ENCODE data around the gene UBE2O.

Gene UBE2O

GRCh38 chr17:76405967-76406647 is 46.8 kb downstream of the UBE2O start:
- Histone ChIP-seq H3K27ac (ENCODE audit: low read length) (no peak overlapping the region), H3K9me2 (replicated peaks; ENCODE audit: insufficient read depth, low read length) (no peaks in the 10 kb centered on the region), H3K79me2 (ENCODE audit: low read length) (peaks cover 40% of the 10 kb centered on the region), H3K4me1 (ENCODE audit: low read length) (peaks cover 4% of the 10 kb centered on the region; the same call in 1 of the 2 replicates), H4K20me1 (ENCODE audit: insufficient read depth, low read length) (peaks cover 5% of the 10 kb centered on the region; the same call in 1 of the 2 replicates), H3K36me3 (replicated peaks; ENCODE audit: insufficient read depth, low read length) (0 out of 2 replicates have a peak, but pooled peaks cover 3% of the 10 kb centered on the region), H3K4me2 (ENCODE audit: low read depth, low read length) (no peak overlapping the region), H3K9ac (ENCODE audit: low read length) (no peak overlapping the region), H3F3A (ENCODE audit: insufficient read depth, low read length) (no peaks in the 10 kb centered on the region), H3K27me3 (replicated peaks; ENCODE audit: insufficient read depth, low read length) (no peaks in the 10 kb centered on the region), H2AFZ (ENCODE audit: low read length) (no peak overlapping the region), H3K9me3 (replicated peaks; ENCODE audit: insufficient read depth, low read length) (no peaks in the 10 kb centered on the region), H3K4me3 (ENCODE audit: low read length) (no peak overlapping the region)
- no peak for DNase-seq
- TF ChIP-seq CTCF (IDR thresholded peaks at IDR 0.05; ENCODE audit: low read length): no peak
- no peak for TF ChIP-seq EZH2phosphoT487 (IDR thresholded peaks at IDR 0.05; ENCODE audit: low read length)
- TF ChIP-seq EZH2 (optimal IDR thresholded peaks at IDR 0.05; ENCODE audit: low read depth, low read length): no peak

GRCh38 chr17:76405607-76405966 is 47.4 kb downstream of the UBE2O start:
- H3K27ac ChIP-seq (ENCODE audit: low read length): no peak overlapping the region
- H3K9ac ChIP-seq (ENCODE audit: low read length): no peak overlapping the region
- H3K4me2 ChIP-seq (ENCODE audit: low read depth, low read length): no peak overlapping the region
- no peaks in the 10 kb centered on the region for H3K9me2 ChIP-seq (replicated peaks; ENCODE audit: insufficient read depth, low read length)
- H3K27me3 ChIP-seq (replicated peaks; ENCODE audit: insufficient read depth, low read length): no peaks in the 10 kb centered on the region
- no peaks in the 10 kb centered on the region for H3K9me3 ChIP-seq (replicated peaks; ENCODE audit: insufficient read depth, low read length)
- 0 out of 2 replicates have a peak, but pooled peaks cover 3% of the 10 kb centered on the region for H3K36me3 ChIP-seq (replicated peaks; ENCODE audit: insufficient read depth, low read length)
- H3F3A ChIP-seq (ENCODE audit: insufficient read depth, low read length): no peaks in the 10 kb centered on the region
- DNase-seq: no peak
- H4K20me1 ChIP-seq (ENCODE audit: insufficient read depth, low read length): peaks cover 5% of the 10 kb centered on the region; the same call in 1 of the 2 replicates
- H3K4me1 ChIP-seq (ENCODE audit: low read length): peaks cover 4% of the 10 kb centered on the region; the same call in 1 of the 2 replicates
- H3K4me3 ChIP-seq (ENCODE audit: low read length): no peak overlapping the region
- H2AFZ ChIP-seq (ENCODE audit: low read length): no peak overlapping the region
- TF ChIP-seq CTCF (IDR thresholded peaks at IDR 0.05; ENCODE audit: low read length) (no peak), EZH2 (optimal IDR thresholded peaks at IDR 0.05; ENCODE audit: low read depth, low read length) (no peak), EZH2phosphoT487 (IDR thresholded peaks at IDR 0.05; ENCODE audit: low read length) (no peak)
- peaks cover 40% of the 10 kb centered on the region for H3K79me2 ChIP-seq (ENCODE audit: low read length)

- Histone ChIP-seq H3K4me3 (ENCODE audit: low read length) (no peak overlapping the region), H3K9me2 (replicated peaks; ENCODE audit: insufficient read depth, low read length) (no peaks in the 10 kb centered on the region), H3K4me2 (ENCODE audit: low read depth, low read length) (no peak overlapping the region), H2AFZ (ENCODE audit: low read length) (no peak overlapping the region), H3K79me2 (ENCODE audit: low read length) (peaks cover 35% of the 10 kb centered on the region), H3K9me3 (replicated peaks; ENCODE audit: insufficient read depth, low read length) (no peaks in the 10 kb centered on the region), H3K36me3 (replicated peaks; ENCODE audit: insufficient read depth, low read length) (0 out of 2 replicates have a peak, but pooled peaks cover 3% of the 10 kb centered on the region), H3K27me3 (replicated peaks; ENCODE audit: insufficient read depth, low read length) (no peaks in the 10 kb centered on the region), H3K4me1 (ENCODE audit: low read length) (peaks cover 4% of the 10 kb centered on the region; the same call in 1 of the 2 replicates), H3K9ac (ENCODE audit: low read length) (no peak overlapping the region), H4K20me1 (ENCODE audit: insufficient read depth, low read length) (peaks cover 5% of the 10 kb centered on the region; the same call in 1 of the 2 replicates), H3F3A (ENCODE audit: insufficient read depth, low read length) (no peaks in the 10 kb centered on the region), H3K27ac (ENCODE audit: low read length) (no peak overlapping the region)
- no peak for TF ChIP-seq CTCF (IDR thresholded peaks at IDR 0.05; ENCODE audit: low read length)
- no peak for TF ChIP-seq EZH2phosphoT487 (IDR thresholded peaks at IDR 0.05; ENCODE audit: low read length)
- TF ChIP-seq EZH2 (optimal IDR thresholded peaks at IDR 0.05; ENCODE audit: low read depth, low read length): no peak
- DNase-seq: no peak
These were observed 47.9 kb downstream of the UBE2O start for GRCh38 chr17:76404976-76405563.

Measured in MM.1S (cell line).